ENCODE measurements around the gene PACS1. TPM values are rescaled to one million over a fixed set of nuclear protein-coding genes. Genes with fewer than 3 reads are reported as not detected.

The PACS1 gene
- total RNA-seq, 3 donors from 2014 or later (not counting 1 experiment from before 2014, with no cell fraction given) = 176 to 204 (median 186) TPM

- H3K27me3 Mint-ChIP-seq (ENCODE audit: low read depth in 2 of 2) = no peaks in the 10 kb centered on the region
- peaks cover 41 to 46% of the 10 kb centered on the region in 2 donors for H3K4me1 Mint-ChIP-seq
- Histone ChIP-seq H3K4me3 (ENCODE audit: low read length) (no peak overlapping the region), H3K27ac (ENCODE audit: low read length) (no peak overlapping the region), H3K9me3 (ENCODE audit: control insufficient read depth, insufficient read depth, low read length) (no peaks in the 10 kb centered on the region), H3K27me3 (ENCODE audit: control insufficient read depth, insufficient read depth, low read length) (no peaks in the 10 kb centered on the region), H3K36me3 (ENCODE audit: control insufficient read depth, insufficient read depth, low read length) (no peaks in the 10 kb centered on the region), H3K4me1 (ENCODE audit: control insufficient read depth, insufficient read depth, low read length) (no peaks in the 10 kb centered on the region)
- intact Hi-C loops (cut with micrococcal nuclease) = no loop called here
- no peaks in the 10 kb centered on the region for H3K36me3 Mint-ChIP-seq
- H3K4me3 Mint-ChIP-seq = no peak overlapping the region
- ATAC-seq = peak; percentile 46 to 78 (median 73)
- H3K27ac Mint-ChIP-seq = peak overlapping the region in 1 of 2 donors; percentile 24
- 89% methylated on average over 3 of the region's 3 CpGs for WGBS (ENCODE audit: insufficient coverage)
- H3K9me3 Mint-ChIP-seq = no peaks in the 10 kb centered on the region
- DNase-seq = peak in 1 of 2 donors; percentile 65
- no peak for TF ChIP-seq CTCF (IDR thresholded peaks at IDR 0.05)
Observed at GRCh38 chr11:66183494-66184048, 113.5 kb downstream of the PACS1 start.

GRCh38 chr11:66184728-66185127, 114.7 kb downstream of the PACS1 start:
- Histone ChIP-seq H3K36me3 (ENCODE audit: control insufficient read depth, insufficient read depth, low read length) (no peaks in the 10 kb centered on the region), H3K27ac (ENCODE audit: low read length) (no peak overlapping the region), H3K4me1 (ENCODE audit: control insufficient read depth, insufficient read depth, low read length) (no peaks in the 10 kb centered on the region), H3K27me3 (ENCODE audit: control insufficient read depth, insufficient read depth, low read length) (no peaks in the 10 kb centered on the region), H3K4me3 (ENCODE audit: low read length) (no peak overlapping the region), H3K9me3 (ENCODE audit: control insufficient read depth, insufficient read depth, low read length) (no peaks in the 10 kb centered on the region)
- Mint-ChIP-seq H3K4me3 (no peak overlapping the region), H3K4me1 (peaks cover 45 to 47% of the 10 kb centered on the region in 2 donors), H3K9me3 (no peaks in the 10 kb centered on the region), H3K27ac (peak overlapping the region; percentile 46 to 64), H3K36me3 (no peaks in the 10 kb centered on the region), H3K27me3 (ENCODE audit: low read depth in 2 of 2) (no peaks in the 10 kb centered on the region)
- intact Hi-C loops (cut with micrococcal nuclease) = no loop called here
- ATAC-seq (no peak), DNase-seq (no peak)
- WGBS (ENCODE audit: insufficient coverage) = 95% methylated on average over 4 of the region's 4 CpGs
- no peak for TF ChIP-seq CTCF (IDR thresholded peaks at IDR 0.05)

GRCh38 chr11:66186470-66186869, 116.4 kb downstream of the PACS1 start:
- H3K4me1 Mint-ChIP-seq = peaks cover 56 to 59% of the 10 kb centered on the region in 2 donors
- Histone ChIP-seq H3K27me3 (ENCODE audit: control insufficient read depth, insufficient read depth, low read length) (no peaks in the 10 kb centered on the region), H3K27ac (ENCODE audit: low read length) (no peak overlapping the region), H3K4me1 (ENCODE audit: control insufficient read depth, insufficient read depth, low read length) (no peaks in the 10 kb centered on the region), H3K4me3 (ENCODE audit: low read length) (no peak overlapping the region), H3K36me3 (ENCODE audit: control insufficient read depth, insufficient read depth, low read length) (no peaks in the 10 kb centered on the region), H3K9me3 (ENCODE audit: control insufficient read depth, insufficient read depth, low read length) (no peaks in the 10 kb centered on the region)
- intact Hi-C loops (cut with micrococcal nuclease) = no loop called here
- ATAC-seq = no peak
- no peaks in the 10 kb centered on the region for H3K36me3 Mint-ChIP-seq
- DNase-seq = no peak
- 98% methylated on average over 5 of the region's 6 CpGs for WGBS (ENCODE audit: insufficient coverage)
- no peak for TF ChIP-seq CTCF (IDR thresholded peaks at IDR 0.05)
- H3K27me3 Mint-ChIP-seq (ENCODE audit: low read depth in 2 of 2) = no peaks in the 10 kb centered on the region
- H3K9me3 Mint-ChIP-seq = no peaks in the 10 kb centered on the region
- H3K27ac Mint-ChIP-seq = no peak overlapping the region
- no peak overlapping the region for H3K4me3 Mint-ChIP-seq

- Histone ChIP-seq H3K27ac (ENCODE audit: low read length) (no peak overlapping the region), H3K4me1 (ENCODE audit: control insufficient read depth, insufficient read depth, low read length) (no peaks in the 10 kb centered on the region), H3K9me3 (ENCODE audit: control insufficient read depth, insufficient read depth, low read length) (no peaks in the 10 kb centered on the region), H3K27me3 (ENCODE audit: control insufficient read depth, insufficient read depth, low read length) (no peaks in the 10 kb centered on the region), H3K36me3 (ENCODE audit: control insufficient read depth, insufficient read depth, low read length) (no peaks in the 10 kb centered on the region), H3K4me3 (ENCODE audit: low read length) (no peak overlapping the region)
- H3K27me3 Mint-ChIP-seq (ENCODE audit: low read depth in 2 of 2) = no peaks in the 10 kb centered on the region
- ATAC-seq (no peak), DNase-seq (no peak)
- TF ChIP-seq CTCF (IDR thresholded peaks at IDR 0.05) = no peak
- WGBS (ENCODE audit: insufficient coverage) = 98% methylated on average over 3 of the region's 4 CpGs
- peak overlapping the region; percentile 2 to 9 for H3K27ac Mint-ChIP-seq
- intact Hi-C loops (cut with micrococcal nuclease) = no loop called here
- no peak overlapping the region for H3K4me3 Mint-ChIP-seq
- H3K9me3 Mint-ChIP-seq = no peaks in the 10 kb centered on the region
- no peaks in the 10 kb centered on the region for H3K36me3 Mint-ChIP-seq
- H3K4me1 Mint-ChIP-seq = peaks cover 61 to 64% of the 10 kb centered on the region in 2 donors
Observed at GRCh38 chr11:66187453-66187852, 117.4 kb downstream of the PACS1 start.
